NCI-H1694 treated with DMSO at 0.1 percent for 48 hours (cell line): ENCODE results near the gene SLC35E1.
"Not testable (repeated sequence)": the region's sequence is repeated elsewhere in the genome, so short reads cannot be mapped to it uniquely, and the experiment has no call there.

Source experiments
- DNase-seq: peaks from one replicate; lab custom pipeline; 2025; lab: John Stamatoyannopoulos, UW

SLC35E1 gene

DNA sequence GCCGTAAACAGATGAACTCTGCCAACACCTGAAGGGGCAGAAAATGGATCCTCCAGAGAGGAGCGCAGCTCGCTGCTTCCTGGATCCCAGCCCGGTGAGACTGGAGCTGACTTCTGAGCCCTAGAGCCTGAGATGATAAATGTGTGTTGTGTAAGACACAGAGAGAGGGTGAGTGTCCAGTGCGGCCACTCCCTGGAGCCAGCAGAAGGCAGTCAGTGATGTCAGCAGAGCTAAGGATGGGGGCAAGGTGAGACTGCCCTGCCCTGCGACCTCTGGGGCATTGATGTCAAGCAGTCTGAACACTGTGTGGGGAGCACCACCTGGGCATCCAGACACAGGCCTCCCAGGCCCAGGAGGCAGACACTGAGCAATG is 9.7 kb upstream of the SLC35E1 start:
- DNase-seq, result no peak

DNA sequence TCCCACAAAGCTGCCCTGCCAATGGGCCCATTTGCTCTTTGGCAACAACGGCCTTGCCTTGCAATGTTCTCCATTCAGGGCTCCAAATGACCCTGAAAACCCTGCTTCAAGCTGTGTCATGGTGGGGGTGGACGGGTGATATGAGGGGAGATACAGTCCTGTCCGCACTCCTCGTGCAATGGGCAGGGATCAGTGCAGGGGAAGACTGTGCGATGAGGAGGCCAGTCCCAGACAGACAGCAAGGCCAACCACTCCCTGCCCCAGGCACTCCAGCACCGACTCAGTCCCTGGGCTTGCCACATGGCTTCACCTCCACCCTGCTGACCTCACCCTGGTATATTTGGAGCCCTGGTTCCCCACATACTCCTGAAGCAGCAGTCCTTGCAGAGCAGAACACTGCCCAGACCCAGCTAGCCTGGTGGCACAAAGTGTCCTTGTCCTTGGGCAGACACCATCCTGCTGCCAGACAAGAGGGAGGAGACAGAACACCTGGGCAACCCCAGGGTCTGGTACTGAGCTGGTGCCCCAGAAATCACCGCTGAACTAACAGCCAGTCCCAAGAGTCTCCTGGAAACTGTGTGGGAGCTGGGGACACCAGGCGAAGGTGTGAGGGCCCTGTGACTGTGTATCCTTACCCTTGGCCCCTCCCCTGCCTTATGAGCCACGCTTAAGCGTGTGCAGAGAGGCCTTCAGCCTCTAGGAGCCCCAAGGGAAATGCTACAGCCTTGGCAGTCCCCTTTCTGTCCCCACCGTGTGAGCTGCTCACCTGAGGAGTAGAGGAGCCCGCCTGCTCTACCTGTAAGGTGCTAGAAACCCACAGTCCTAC is 9.1 kb upstream of the SLC35E1 start:
- DNase-seq, result no peak

DNA sequence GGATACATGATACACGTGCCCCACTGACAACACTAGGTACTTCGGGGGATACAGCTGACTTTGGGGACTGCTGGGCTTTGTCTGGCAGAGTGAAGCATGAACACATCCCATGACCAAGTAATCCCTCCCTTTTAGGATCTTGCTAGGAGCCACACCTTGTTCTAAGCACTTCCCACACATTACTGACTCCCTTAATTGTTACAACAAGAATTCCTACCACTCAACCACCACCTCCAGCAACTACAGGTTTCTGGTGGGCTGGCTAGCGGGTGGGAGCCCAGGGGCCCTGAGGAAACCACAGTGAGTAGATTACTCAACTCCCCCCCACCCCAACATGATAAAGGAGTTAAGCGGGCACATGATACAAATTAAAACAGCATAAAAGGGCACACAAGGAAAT is 7.2 kb upstream of the SLC35E1 start:
- DNase-seq, result no peak

DNA sequence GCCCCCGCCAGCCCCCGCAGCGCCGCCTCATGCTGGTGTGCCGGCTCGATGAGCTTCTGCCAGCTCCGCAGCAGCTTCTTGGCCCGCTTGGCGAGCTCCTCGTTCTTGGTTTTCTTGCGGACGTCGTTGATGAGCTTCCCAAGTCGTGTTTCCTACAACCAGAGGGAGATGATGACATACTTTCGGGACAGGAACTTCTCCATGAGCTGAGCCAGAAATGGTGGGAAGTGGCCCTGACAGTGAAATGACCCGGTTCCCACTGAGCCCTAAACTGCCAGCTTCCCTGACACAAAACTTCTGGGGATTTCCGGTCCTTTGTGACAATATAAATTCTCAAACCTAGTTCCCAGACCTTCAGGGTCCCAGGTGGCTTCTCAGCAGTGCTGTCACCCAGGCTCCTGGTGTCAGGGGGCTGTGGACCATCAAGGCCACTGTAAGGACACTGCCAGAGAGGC is 5.3 kb upstream of the SLC35E1 start:
- no peak for DNase-seq

DNA sequence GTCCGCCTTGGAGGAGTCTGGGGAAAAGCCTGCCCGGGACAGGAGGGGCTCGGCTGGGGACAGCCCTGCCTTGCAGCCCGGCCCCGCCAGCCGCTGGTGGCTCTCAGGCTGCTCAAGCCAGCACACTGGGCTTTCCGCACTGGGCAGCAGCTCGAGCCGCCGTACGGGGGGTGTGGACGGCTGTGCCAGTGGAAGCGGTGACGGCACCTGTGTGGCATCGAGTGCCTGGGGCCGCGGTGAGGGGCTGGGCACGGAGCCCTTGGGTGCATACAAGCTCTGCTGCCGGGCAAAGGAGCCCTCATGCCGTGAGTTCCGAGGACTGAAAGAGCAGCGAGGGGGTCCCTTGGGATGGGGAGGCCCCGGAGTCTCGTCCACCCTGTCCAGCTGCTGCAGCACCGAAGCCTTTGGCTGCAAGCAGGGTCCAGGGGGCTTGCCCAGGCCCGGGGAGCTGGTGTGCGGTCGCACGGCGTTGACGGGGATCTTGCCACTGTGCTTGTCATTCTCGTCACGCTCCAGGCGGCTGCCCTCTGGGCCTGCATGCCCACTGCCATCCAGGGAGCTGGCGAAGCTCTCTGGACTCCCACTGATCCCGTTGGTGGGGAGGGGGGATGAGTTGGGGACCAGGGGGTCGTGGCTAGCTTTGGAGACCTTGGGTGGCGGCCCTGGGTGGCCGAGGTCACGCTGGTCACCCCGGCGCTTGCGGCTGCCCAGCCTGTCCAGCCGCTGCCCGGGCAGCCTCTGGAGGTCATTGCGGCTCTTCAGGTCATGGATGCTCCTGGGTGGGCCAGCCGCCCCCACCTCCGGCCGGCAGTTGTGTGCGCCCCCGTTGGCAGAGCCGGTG is 4.7 kb upstream of the SLC35E1 start:
- DNase-seq, result no peak

DNA sequence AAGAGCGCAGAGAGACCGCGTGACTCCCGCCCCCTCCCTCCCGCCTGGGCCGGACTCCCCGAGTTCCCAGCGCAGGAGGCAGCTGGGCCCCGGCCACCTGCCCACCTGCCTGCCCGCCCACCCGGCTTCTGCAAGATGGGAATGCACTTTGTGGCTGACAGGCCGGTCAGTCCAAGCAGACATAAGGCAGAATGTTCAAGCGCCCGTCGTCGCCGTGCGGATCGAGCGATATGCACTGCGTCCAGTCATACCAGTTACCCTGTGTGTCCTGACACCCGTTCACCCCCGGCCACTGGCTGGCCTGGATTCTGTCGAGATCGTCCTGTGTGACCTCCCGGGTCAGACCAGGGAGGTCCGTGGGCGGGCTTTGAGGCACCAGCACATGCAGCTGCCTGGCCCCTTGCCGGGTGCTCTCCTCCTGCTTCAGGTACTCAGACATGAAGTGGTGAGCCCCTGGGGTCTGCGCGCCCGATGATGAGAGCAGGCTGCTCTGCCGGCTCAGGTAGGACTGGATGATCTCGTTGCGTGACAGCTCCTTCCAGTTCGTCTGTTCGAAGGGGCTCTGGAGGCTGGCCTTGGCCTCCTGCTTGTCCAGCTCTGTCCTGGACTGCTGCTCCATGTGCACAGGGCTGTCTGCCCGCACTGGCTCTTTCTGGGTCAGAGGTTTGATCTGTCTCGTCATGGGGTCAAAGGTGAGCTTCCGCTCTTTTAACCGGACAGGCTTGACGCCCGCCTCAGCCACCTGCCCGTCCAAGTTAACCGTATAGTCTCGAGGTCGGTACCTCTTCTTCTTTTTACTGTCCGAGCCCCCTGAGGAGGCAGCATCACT is 3.9 kb upstream of the SLC35E1 start:
- DNase-seq, result no peak

DNA sequence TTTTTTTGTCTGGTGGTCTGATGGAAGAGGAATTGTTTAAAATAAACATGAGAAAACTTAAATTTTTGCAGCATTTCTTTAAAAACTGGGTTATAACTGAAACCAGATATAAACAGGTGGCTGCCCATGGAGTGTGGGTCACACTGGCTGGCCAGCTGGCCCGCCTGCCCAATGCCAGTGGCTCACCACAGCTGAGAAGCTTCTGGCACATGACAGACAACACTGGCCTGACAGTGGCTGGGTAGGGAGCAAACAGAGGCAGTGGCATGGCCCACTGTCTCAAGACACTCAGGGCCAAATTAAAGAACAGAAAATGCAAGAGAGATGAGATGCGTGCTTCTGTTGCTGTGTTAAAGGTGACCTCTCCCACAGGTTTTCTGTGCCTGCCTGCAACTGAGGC is 3.1 kb upstream of the SLC35E1 start:
- no peak for DNase-seq

DNA sequence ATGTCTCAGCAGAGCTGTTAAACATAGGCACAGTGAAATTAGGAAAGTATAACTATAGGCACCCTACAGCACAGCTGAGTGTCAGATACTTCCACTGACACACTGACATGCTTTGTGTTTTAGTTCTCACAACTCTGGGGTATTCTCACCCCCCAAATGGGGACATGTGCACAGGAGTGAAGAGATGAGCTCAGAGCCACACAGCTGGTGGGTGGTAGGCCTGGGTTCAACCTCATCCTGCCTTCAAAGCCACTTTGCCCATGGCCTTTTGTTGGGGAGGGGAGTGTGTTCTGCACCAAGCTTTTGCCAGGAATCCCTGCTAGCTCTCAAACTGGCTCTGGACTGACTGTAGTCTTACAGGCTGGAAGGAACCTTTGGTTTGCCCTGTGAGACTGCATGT is 1.7 kb upstream of the SLC35E1 start:
- no peak for DNase-seq

DNA sequence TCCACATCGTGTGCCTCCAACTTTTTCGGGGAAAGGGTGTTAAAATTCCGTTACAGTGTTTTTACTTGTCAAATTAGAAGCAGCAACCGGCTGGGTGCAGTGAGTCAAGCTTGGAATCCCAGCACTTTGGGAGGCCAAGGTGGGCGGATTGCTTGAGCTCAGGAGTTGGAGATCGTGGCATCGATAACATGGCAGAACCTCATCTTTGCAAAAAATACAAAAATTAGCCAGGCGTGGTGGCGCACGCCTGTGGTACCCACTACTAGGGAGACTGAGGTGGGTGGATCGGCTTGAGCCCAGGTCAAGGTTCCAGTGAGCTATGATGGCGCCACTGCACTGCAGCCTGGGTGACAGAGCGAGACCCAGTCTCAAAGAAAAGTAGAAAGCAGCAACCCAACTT is 1.1 kb upstream of the SLC35E1 start:
- no peak for DNase-seq

DNA sequence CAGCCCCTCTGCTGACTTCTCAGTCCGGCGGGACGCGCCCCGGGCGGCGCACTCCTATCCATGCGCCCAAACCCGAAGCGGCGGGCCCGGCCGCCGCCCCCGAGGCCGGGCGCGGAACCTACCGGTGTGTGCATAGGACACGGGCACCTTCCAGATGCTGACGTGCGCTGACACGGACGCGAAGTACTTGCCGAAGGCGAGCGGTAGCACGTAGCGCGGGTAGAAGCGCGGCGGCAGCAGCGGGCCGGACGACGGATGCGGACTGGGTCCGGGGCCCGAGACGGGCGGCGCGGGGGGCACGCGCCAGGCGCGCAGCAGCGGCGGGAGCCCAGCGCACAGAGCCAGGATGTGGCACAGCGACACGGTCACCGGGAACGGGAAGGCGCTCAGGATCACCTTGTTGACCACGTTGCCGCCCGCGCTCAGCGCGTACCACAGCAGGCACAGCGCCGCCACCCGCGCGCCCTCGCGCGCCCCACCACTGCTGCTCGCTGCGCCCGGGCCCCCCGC is 338 bp downstream of the SLC35E1 start:
- DNase-seq, result no peak

DNA sequence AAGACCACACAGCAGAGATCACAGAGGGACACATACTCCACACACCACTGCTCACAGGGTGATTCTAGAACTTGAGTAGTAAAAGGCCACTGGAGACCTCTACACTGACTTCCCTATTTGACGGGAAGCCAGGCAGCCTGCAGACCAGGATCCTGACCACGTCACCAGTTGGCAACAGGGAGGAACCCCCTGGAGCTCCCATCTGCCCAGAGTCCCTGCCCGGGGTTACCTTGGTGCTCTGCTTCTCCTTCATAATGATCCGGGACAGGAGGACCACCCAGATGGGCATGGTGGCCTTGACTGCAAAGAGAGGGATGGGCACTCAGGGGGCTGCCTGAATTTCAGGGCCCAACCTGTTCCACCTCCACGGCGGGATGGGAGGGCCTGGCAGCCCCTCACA is 932 bp downstream of the SLC35E1 start:
- DNase-seq, result no peak

DNA sequence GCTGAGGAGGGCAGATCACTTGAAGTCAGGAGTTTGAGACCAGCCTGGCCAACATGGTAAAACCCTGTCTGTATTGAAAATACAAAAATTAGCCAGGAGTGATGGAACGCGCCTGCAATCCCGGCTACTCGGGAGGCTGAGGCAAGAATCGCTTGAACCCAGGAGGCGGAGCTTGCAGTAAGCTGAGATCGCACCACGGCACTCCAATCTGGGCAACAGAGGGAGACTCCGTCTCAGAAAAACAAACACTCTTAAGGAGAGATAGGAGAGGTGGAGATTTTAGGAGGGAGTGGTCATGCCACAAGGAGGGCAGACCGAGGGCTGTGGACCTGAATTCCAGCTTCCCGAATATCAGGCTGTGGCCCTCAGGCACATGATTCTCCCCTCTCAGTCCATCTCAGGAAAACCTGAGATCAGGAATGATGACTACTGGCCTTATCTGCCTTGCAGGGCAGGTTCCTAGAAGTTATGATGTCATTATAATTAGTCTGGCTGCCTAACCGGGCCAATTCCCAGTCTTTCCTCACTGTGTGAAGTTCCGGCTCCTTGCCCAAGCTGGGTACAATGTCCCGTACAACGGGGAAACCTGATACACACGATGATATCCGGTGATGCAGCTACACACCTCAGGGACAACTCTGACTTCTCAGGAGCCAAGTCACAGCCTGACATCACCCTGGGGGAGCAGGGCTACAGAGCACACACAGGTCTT is 2.5 kb downstream of the SLC35E1 start:
- no peak for DNase-seq

DNA sequence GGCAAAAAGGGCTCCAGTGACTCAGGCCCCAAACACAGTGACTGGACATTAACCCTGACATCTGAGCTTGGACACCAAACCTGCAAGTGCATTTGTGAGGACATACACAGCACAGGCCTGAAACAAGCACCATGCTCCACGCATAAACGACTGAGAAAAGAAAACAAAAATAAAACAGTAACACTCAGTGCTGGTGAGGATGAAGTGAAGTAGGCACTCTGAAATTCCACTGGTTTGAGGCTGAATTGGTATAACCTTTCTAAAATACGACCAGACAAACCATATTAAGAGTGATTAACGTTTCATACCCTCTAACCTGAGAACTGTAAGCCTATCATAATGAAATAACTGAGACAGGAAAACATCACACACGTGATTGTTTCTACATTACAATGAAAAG is 5.5 kb downstream of the SLC35E1 start:
- DNase-seq, result no peak

DNA sequence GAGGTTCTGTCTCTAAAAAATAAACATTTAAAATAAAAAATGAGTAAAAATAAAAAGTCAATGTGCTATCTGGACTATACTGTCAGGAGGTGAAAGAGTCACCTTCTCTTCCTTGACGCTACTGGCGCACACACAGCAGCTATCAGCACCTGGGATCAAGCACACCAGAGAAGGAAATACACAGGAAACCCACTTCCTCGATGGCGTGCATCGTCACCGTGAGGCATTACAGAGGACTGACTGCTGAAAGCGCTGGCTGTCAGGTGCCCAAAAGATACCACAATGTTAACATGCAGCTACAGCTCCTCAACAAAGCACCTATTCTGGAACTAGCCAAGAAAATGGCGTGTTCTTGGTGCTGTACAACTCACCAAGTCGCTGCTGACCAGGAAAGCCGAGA is 6.1 kb downstream of the SLC35E1 start:
- no peak for DNase-seq

DNA sequence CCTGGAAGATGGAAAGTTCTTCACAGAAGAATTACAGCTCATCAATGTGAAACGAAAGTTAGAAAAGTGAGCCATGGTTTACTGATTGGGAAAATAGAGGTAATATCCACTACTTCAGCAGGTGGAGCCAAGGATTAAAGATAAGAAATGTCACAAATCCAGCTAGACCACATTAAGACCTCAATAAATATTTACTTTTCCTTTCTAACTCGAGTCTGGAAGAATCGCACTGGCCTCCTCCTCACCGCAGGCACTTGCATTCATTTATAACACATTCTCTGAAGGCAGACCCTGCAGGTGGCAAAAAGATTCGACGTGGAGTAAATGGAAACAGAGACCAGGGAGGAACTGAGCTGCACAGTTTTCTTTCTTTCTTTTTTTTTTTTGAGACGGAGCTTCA is 7.4 kb downstream of the SLC35E1 start:
- no peak for DNase-seq

DNA sequence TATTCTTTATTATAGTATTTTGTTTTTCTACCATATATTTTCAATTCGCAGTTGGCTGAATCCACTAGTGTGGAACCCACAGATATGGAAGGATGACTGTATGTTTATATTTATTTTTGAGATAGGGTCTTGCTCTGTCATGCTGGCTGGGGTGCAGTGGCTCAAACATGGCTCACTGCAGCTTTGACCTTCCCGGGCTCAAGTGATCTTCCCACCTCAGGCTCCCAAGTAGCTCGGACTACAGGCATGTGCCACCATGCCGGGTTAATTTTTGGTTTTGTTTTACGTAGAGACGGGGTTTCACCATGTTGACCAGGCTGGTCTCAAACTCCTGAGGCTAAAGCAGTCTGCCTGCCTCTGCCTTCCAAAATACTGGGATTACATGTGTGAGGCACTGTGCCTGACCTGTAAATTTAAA is 9.6 kb downstream of the SLC35E1 start:
- DNase-seq, result no peak

DNA sequence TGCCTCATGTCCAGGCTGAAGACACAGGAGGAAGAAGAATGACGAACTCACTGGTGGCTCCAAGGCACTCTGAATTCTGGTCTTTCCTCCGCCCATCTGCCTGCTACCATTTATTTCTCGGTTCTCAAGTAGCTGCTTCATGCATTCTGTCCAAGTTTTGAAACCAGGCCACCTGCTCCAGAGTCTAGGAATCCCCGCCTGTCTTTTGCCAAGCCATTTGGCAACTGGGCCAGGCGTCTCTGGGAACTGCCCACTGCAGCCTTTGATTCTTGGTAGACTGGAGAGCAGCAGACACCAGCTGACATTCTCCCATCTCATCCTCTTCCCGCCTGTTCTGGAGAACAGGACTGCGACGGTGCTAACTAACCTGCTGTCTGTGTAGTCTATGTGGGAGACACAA is 10.8 kb downstream of the SLC35E1 start:
- DNase-seq, result peak; percentile 11

DNA sequence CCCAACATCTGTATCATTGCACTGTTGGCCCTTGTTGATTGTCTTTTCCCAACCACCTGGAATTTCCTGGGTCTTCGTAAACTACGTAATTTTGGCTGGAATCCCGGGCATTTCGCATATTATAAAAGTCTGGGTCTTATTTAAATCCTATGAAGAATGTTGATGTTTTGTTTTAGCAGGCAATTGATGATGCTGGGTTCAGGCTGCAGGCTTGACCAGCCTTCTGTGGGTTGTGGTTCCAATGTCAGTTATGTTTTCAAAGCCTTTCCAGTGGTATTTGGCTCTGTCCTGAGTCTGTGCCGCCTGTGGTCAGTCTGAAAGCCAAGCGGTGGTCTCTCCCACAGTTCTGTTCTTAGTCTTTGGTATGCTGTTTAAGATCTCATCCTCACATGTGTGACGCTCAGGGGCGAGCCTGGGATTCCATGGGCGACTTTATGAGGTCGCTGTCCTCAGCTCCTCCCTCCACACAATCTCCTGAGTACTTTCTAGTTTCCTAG is 12.4 kb downstream of the SLC35E1 start:
- DNase-seq, result no peak

DNA sequence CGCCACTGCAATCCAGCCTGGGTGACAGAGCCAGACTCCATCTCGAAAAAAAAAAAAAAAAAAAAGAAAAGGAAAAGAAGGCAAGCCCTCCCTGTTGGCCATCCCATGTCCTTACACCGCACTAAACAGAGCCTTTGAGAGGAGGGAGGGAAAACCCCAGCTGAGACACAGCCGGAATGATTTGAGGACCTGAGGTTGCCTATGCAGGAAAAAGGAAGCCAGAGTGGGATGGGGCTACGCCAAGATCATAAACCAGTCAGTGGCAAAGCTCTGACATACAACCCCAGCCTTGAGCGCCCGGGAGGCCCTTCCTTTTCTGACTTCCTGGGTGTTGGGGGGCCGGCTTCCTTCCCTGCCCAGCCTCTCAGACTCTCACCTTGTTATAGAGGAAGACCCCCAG is 17.4 kb downstream of the SLC35E1 start:
- DNase-seq, result no peak

DNA sequence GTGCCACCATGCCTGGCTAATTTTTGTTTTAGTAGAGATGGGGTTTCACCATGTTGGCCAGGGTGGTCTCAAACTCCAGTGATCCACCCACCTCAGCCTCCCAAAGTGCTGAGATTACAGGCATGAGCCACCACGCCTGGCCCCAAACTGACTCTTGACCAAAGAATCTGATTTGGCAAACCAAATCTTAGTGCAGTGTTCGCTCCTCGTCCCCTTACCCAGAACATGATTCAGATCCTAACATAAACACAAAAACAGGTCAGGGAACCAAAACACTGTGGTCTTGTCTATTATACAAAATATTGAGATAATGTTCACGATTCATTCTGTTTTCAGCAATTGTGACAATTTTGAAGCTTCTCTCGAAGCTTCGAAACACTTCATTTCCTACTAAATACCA is 20.3 kb downstream of the SLC35E1 start:
- not testable (repeated sequence) for DNase-seq

DNA sequence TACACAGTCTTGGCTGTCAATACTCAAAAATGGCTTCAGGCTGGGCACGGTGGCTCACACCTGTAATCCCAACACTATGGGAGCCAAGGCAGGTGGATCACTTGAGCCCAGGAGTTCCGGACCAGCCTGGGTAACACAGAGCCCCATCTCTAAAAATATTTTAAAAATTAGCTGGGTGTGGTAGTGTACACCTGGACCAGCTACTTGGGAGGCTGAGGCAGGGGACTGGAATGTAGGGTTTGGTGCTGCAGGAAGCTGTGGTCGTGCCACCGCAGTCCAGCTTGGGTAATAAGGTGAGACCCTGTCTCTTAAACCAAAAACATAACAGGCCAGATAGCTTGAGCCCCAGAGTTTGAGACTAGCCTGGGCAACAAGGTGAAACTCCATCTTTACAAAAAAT is 23.3 kb downstream of the SLC35E1 start:
- no peak for DNase-seq
